Fibroblast of lung (primary cell): ENCODE data around the gene KRT4.

Experiments
- EZH2 ChIP-seq: IDR thresholded peaks from 2 replicates; pipeline ENCODE4 v1.5.1; 2012; ENCODE audit warnings: low read length, control low read depth, mild to moderate bottlenecking; ENCODE audit errors: missing control alignments
- TF ChIP-seq, protein P1 (sequence below), 2 donors: IDR thresholded peaks in 1 of 2; conservative IDR thresholded peaks in 1 of 2; 1 replicate in 1 of 2; 2 replicates in 1 of 2; pipeline ENCODE4 v1.5.1; 2011 to 2012; ENCODE audit warnings: low read length in 2 of 2, control low read depth in 1 of 2, inconsistent platforms in 1 of 2, low read depth in 1 of 2, mild to moderate bottlenecking in 1 of 2

DNA sequence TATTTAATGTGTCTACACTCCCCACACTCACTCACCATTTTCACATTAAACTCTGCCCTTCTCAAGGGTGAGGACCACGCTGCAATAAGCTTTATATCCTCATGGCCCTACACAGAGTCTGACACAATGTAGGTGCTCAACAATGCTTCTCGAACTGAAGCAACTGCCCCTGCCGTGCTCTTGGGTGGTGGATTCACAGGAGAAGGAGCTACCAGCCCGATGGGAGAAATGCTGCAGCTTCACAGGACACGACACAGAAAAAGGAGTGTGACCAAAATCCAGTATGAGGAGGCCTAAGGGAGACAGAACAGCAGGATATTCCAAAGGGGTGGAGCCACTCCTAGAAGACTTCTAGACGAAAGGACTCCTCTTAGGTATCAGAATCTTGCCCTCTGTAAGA, 11.5 kb downstream of the KRT4 start:
- no peak for TF ChIP-seq EZH2
- TF ChIP-seq, protein P1, sequence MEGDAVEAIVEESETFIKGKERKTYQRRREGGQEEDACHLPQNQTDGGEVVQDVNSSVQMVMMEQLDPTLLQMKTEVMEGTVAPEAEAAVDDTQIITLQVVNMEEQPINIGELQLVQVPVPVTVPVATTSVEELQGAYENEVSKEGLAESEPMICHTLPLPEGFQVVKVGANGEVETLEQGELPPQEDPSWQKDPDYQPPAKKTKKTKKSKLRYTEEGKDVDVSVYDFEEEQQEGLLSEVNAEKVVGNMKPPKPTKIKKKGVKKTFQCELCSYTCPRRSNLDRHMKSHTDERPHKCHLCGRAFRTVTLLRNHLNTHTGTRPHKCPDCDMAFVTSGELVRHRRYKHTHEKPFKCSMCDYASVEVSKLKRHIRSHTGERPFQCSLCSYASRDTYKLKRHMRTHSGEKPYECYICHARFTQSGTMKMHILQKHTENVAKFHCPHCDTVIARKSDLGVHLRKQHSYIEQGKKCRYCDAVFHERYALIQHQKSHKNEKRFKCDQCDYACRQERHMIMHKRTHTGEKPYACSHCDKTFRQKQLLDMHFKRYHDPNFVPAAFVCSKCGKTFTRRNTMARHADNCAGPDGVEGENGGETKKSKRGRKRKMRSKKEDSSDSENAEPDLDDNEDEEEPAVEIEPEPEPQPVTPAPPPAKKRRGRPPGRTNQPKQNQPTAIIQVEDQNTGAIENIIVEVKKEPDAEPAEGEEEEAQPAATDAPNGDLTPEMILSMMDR (conservative IDR thresholded peaks at IDR 0.05 in 1 of 2, IDR thresholded peaks at IDR 0.05 in 1 of 2; ENCODE audit: low read depth in 1 of 2, low read length in 2 of 2): no peak
